HG02970 (cell line): ENCODE measurements around the gene ADCY3.

Experiments used
- ATAC-seq: cut with Tn5 transposase; IDR thresholded peaks from one replicate; pipeline ENCODE4 v1.9.1; 2021; ENCODE audit warnings: mild to moderate bottlenecking, moderate library complexity, moderate number of reproducible peaks; ENCODE audit not compliant: unreplicated experiment, low FRiP score

ADCY3 gene

GRCh38 chr2:24833821-24834732, 86.0 kb downstream of the ADCY3 start:
- no peak for ATAC-seq

- ATAC-seq, result no peak
Observed at GRCh38 chr2:24832931-24833701, 86.9 kb downstream of the ADCY3 start.

- no peak for ATAC-seq
Observed at GRCh38 chr2:24832521-24832920, 87.5 kb downstream of the ADCY3 start.

- no peak for ATAC-seq
Observed at GRCh38 chr2:24832073-24832461, 88.0 kb downstream of the ADCY3 start.

GRCh38 chr2:24831221-24832072, 88.6 kb downstream of the ADCY3 start:
- ATAC-seq, result no peak

- no peak for ATAC-seq
Observed at GRCh38 chr2:24830786-24831185, 89.3 kb downstream of the ADCY3 start.

GRCh38 chr2:24830351-24830750, 89.7 kb downstream of the ADCY3 start:
- no peak for ATAC-seq

- no peak for ATAC-seq
Observed at GRCh38 chr2:24828238-24828996, 91.6 kb downstream of the ADCY3 start.

GRCh38 chr2:24827321-24828237, 92.5 kb downstream of the ADCY3 start:
- no peak for ATAC-seq

- no peak for ATAC-seq
Observed at GRCh38 chr2:24826773-24827145, 93.3 kb downstream of the ADCY3 start.

- no peak for ATAC-seq
Observed at GRCh38 chr2:24825883-24826772, 93.9 kb downstream of the ADCY3 start.

GRCh38 chr2:24824966-24825882, 94.8 kb downstream of the ADCY3 start:
- no peak for ATAC-seq

GRCh38 chr2:24824071-24824588, 95.9 kb downstream of the ADCY3 start:
- ATAC-seq, result no peak

- no peak for ATAC-seq
Observed at GRCh38 chr2:24822049-24822706, 97.9 kb downstream of the ADCY3 start.

- ATAC-seq, result no peak
Observed at GRCh38 chr2:24821433-24821891, 98.6 kb downstream of the ADCY3 start.
